ENCODE data around the gene SCFD2.
"Not testable (repeated sequence)": the region's sequence is repeated elsewhere in the genome, so short reads cannot be mapped to it uniquely, and the experiment has no call there.

SCFD2 gene

DNA sequence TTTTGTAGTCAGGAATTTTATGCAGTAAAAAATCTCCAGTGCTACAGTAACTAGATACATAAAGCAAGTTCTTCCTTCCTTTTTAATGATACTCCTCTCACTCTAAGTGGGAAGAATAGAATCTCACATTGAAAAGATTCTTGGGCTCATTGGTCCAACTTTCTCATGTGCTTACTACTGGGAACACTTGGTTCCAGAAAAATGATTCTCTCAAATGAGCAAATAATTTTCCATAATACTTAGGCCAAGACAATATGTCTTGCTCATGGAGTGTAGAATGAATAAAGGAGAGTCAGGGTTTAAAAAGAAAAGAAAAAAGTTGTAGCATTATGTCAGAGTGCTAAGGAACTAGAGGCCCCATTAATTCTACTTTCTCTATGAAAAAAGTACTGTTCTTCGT is 306.0 kb downstream of the SCFD2 start:
- DNase-seq (ENCODE audit: low read depth in 2 of 2, low spot score in 1 of 2), result no peak

DNA sequence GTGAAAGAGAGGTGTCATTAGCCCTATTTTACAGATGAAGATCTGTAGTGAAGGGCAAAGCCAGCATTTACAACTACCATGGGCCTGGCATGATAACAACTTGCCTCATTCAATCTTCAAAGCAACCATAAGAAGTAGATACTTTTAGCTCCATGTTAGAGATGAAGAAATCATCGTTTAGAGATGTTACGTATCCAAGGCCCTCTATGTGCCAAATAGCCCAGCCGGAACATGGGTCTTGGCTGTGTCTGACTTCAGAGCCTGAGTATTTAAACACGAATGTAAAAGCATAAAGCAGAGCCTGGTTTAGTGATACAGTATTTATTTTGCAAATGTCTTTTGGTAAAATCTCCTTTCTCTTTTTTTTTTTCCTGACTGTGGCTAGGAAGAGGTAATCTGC is 306.6 kb downstream of the SCFD2 start:
- DNase-seq (ENCODE audit: low read depth in 2 of 2, low spot score in 1 of 2), result no peak

DNA sequence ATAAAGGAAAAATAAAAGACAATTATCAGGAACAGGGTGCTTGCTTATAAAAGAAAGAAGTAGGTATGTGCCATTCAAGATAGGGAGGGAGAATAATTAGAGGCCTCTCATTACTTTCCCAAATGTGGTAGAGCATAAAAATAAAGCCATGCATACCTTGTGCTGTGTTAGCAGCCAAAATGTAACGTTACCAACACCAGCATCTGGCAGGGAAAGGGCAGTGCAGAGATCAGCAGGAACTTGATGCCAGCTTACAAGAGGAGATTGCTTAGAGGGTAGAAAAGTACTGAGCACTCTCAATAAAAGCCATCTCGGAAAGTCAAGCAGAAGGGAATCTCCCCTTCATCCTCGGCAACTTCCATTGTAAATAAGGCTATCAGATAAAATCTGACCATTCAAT is 308.2 kb downstream of the SCFD2 start:
- DNase-seq (ENCODE audit: low read depth in 2 of 2, low spot score in 1 of 2), result no peak

DNA sequence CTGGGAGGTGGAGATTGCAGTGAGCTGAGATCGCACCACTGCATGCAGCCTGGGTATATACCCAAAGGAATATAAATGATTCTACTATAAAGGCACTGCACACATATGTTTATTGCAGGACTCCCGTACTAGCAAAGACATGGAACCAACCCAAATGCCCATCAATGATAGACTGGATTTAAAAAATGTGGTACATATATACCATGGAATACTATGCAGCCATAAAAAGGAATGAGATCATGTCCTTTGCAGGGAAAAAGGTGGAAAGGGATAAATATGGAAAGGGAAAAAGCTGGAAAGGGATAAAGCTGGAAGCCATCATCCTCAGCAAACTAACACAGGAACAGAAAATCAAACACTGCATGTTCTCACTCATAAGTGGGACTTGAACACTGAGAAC is 308.8 kb downstream of the SCFD2 start:
- not testable (repeated sequence) for DNase-seq (ENCODE audit: low read depth in 2 of 2, low spot score in 1 of 2)

DNA sequence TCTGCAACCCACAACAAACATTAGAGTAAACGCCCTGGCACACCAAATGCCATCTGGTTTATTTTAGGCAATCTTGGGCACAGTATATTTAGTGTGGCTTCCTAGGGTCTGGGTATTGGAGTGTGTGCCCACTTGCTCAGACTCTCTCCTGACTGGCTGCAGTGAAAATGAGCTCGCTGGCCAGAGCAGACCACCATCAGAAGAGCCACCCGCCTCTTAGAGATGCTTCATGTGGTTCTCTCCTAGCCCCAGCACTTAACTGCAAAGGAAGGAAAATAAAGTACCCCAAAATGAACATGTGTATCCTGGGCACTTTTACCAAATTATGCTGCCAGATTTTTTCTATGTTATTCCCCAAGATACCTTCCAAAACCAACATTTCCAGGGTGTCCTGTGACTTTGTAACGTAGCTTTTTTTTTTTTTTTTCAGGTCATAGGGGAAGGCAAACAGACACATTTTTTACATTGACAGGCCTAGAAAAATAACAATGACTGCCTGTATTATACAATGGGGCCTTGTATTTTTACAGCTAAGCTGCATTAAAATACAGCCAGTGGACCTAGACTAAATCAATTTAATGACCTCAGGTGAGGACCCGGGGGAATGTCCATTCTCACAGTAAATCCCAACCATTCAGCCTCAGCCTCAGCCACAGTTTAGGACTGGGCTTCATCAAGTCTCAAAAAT is 310.0 kb downstream of the SCFD2 start:
- no peak for DNase-seq (ENCODE audit: low read depth in 2 of 2, low spot score in 1 of 2)

DNA sequence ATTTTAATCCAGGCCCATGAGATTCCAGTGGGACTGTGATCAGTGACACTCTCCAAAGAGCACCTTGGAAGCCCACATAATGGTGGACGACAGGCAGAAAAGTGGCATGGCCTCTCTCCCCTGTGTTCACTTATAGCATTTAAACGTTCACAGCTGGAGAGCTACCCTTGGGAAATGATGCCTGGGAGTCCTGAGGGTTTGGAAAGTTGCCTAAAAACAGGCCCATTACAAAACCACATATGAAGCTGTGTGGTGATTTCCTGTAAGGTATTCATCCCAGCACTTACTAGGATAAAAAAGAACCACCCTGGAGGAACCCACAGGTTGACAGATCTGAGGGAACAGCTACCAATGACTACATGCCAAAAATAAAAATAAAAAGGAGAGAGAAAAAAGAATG is 310.6 kb downstream of the SCFD2 start:
- no peak for DNase-seq (ENCODE audit: low read depth in 2 of 2, low spot score in 1 of 2)

DNA sequence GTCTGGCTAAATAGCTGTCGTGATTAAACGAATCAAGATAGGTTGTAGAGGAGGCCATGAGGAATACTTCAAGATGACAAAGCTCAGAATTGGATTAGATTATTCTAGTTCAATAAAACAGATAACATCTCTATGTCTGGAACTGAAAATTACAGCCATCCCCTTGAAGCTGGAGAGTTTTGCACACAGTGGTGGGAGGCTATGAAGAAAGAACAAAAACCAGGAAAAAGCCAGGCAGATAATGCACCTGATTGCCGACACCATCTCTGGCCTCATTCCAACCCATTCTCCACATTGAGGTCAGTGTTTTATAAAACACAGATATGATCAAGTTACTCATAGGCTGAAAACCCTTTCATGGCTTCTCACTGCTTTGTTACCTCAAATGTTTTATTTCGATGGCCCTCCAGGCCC is 315.5 kb downstream of the SCFD2 start:
- DNase-seq (ENCODE audit: low read depth in 2 of 2, low spot score in 1 of 2), result no peak

DNA sequence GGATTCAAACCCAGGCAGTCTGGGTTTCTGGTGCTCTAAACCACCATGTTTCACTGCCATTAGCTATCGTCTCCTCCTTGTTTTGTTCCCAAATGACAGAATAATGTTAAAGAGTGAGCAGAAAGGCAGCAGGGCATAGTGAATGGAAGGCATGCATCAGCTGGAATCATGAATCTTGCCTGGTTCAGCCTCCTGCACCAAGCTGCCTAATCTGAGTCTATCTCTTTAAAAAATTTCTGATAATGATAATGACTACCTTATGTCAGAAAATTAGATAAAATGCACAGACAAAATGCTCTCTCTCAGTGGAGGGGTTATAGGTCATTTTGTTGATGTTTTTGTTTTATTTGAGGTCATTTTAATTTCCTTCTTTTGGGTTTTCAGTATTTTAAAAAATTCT is 316.3 kb downstream of the SCFD2 start:
- DNase-seq (ENCODE audit: low read depth in 2 of 2, low spot score in 1 of 2), result no peak

DNA sequence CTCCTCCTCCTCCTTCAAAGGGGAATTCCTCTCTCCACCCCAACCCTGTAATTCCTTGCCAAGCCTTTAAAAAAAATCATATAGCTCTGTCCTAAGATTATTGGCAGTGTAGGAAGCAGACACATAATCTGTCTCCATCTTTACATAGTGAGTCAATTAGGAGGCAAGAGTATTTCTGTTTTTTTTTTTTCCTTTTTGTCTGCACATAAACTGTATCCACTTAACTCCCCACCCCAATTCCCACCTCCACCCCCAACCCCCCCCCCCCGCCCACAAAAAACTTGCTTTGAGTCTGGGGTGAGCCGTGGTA is 321.3 kb downstream of the SCFD2 start:
- DNase-seq (ENCODE audit: low read depth in 2 of 2, low spot score in 1 of 2), result no peak

DNA sequence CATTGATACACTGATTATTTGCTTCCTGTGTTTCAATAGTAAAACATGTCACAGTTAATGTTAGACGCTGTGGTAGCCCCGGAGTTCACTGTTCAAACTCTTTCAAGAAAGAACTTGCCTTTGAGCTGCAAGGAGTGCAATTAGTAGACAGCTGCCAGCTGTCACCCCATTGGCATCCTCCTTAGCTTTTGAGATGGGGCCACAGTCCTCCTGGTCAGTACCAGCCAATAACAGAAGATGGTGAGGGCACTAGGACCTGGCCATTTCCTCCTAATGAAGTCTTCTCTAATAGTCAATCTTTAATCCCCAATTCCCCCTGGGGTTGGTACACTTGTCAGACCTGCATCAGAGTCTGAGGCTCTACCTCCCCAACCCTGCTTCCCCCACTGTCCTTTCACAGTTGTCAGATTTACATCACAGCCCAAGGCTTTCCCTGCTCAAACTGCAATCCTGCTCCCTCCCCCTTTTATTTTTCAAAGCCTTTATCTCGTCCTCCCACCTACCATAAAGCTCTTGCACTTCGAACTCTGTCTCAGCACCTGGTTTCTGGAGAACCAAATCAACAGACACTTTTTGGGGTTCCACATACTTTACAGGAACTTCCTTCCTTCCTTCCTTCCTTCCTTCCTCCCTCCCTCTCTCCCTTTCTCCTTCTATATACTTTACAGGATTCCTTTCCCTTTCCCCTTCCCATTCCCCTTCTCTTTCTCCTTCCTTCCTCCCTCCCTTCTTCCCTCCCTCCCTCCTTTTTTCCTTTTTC is 321.8 kb downstream of the SCFD2 start:
- DNase-seq (ENCODE audit: low read depth in 2 of 2, low spot score in 1 of 2), result no peak

DNA sequence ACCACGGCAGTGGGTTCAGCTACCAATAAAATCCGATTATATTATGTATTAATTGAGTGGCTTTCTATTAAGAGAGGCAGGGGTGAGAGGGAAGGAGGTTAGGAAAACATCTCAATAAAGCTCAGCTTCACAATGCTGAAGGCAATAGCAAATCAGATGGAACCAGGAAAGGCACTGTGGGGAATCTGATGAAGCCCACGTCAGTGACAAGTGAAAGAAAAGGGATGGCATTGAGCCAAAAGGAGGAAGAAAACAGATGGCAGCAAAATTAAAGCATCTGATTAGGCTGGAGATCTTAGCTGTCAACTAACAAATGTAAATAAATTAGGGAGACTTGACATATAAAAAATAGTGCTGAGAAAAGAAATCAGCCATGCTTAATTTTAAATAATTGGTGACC is 322.8 kb downstream of the SCFD2 start:
- DNase-seq (ENCODE audit: low read depth in 2 of 2, low spot score in 1 of 2), result no peak

DNA sequence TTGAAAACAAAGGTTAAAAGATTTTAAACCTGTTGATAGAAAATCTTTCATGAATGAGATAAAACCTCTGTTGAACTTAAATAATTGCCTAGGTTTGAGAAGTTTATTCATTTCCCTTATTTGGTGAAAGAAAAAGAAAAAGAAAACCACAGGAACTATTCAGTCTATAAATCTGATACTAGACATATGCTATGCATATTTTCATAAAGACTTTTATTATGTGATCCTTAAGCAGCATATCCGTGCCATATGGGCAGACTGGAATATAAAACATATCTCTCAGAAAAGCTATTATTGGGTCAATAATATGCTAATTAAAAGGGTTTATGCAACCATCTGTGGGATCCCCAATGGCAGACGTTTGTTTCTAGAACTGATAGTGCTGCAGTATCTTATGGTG is 325.0 kb downstream of the SCFD2 start:
- no peak for DNase-seq (ENCODE audit: low read depth in 2 of 2, low spot score in 1 of 2)

DNA sequence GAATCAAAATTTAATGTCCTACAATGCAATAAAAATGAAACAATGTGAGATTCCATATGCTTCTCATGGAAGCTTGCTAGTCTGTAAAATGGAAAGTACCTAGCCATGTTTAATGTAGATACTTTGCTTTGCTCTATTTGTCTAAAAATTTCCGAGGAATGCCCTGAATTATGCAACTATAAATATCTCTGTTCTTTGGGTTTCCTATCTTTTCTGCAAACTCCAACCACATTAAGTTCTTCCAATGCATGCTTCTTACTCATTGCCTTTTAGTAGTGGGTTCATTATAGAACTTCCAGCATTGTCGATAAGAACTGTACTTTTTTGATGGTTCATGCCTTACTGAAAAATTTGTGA is 325.4 kb downstream of the SCFD2 start:
- DNase-seq (ENCODE audit: low read depth in 2 of 2, low spot score in 1 of 2), result no peak

DNA sequence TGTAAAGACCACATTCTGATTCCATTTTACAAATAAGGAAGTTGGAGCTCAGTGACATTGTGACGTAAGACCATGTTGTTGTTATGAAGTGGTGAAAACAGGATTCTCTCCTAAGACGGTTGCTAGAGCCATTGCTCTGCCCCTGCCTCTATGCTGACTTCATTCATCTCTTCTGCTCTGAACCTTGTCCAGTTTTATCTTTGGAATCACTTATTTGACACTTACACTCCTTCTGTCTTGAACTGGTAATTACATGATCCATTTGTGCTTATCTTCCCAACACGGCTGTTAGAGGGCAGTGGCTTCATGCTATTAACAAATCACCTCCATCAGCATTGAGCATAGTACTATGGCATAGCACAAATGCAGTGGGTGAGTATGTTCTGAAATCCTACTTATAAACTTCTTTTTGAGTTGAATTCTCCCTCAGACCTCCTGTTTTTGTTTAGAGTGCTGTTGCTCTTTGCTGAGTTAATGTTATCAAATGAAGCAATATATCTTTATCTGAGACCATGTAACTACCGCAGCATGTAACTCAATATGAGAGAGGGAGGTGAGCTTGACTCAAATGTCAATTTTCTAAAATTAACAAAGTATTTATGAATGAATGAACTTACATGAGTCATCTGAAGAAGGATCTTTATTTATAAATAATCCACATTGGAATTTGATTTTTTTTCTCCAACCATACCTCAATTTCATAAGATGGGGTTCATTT is 326.0 kb downstream of the SCFD2 start:
- no peak for DNase-seq (ENCODE audit: low read depth in 2 of 2, low spot score in 1 of 2)

DNA sequence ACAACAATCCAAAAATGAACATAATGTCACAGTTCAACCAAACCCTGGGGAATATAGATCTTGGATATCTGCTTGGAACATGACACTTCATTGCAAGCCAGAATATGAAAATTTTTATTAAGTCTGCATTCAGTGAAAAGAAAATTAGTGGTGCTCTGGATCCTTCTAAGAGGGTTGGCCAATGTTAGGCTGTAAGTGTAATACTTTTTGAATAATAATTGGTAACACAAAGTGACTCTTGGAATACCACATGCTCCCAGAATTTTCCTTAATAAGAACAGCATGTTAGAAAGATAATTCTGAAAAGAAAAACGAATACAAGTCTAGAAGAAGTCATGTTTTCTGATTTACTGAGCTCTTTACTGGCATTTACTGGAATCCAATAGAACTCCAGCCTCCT is 328.0 kb downstream of the SCFD2 start:
- no peak for DNase-seq (ENCODE audit: low read depth in 2 of 2, low spot score in 1 of 2)

DNA sequence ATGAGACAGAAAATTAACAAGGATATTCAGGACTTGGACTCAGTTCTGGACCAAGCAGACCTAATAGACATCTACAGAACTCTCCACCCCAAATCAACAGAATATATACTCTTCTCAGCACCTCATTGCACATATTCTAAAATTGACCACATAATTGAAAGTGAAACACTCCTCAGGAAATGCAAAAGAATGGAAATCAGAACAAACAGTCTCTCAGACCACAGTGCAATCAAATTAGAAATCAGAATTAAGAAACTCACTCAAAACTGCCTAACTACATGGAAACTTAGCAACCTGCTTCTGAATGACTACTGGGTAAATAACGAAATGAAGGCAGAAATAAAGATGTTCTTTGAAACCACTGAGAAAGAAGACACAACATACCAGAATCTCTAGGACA is 333.0 kb downstream of the SCFD2 start:
- DNase-seq (ENCODE audit: low read depth in 2 of 2, low spot score in 1 of 2), result not testable (repeated sequence)

DNA sequence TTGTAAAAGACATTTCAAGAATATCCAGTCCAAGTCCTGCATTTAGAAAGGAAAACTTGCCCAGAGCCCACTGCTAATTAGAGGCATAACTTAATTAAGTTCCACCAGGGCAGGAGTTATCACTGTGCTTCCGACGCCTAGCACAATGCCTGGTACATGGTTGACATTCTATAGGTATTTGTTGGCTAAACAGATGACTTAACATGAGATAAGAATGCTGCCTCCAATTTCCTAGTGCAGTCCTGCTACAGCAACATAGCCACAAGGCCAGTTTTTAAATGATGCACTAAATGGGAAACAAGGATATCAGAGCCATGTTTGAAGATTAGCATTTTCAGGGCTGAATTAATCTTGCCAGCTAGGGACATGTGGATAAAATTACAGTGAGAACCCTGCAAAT is 339.6 kb downstream of the SCFD2 start:
- DNase-seq (ENCODE audit: low read depth in 2 of 2, low spot score in 1 of 2), result no peak

DNA sequence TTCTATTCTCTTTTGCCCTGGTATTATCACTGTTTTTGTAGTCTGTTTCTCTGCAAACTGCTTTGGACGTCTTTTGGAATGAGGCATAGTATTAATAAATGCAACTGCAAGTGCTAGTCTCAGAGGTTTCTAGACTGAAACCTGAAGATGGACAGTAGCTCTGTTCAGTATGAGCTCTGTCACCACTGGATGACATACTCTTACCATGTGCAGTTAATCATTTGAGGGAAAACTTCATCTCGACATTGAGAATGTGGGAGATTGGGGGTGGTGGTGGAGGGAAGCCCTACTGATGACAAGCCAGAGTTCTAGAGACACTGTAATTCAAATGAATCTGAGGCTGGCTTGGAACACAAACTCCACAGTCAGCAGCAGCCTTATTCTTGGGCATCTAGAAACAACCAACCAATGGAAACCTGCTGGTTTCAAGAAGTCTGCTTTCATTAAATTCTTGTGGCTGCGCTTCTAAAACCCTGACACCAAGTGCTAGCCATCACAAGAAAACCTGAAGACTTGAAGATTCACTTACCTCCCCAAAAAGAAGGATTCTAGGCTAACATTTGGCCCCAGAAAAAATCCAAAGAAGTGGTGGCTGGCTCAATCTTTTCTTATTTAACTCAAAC is 342.1 kb downstream of the SCFD2 start:
- DNase-seq (ENCODE audit: low read depth in 2 of 2, low spot score in 1 of 2), result no peak

DNA sequence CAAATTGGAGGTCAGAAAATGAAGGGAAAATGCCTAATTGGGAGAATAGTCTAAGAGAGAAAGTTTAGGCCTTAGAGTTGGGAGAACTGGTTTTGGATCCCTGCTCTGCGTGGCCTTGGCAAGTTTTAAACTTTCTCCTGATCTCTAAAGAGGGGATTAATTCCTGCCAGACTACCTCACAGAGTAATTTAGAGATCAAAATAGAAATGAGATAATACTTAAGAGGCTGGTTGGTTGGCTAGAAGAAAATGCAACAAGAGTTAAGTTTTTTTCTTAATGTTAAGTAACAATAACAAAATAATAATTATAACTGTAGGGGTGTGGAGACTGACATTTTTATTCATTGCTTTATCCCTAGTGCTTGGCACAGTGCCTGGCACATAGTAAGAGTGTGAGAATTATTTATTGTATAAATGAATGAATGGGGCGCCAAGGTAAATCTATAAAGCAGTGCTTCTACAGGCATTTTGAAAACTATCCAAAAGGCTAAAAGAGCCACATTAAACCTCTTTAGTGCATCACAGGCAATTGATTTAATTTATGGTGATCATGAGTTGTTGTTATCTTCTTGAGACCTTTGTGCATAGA is 343.3 kb downstream of the SCFD2 start:
- no peak for DNase-seq (ENCODE audit: low read depth in 2 of 2, low spot score in 1 of 2)

DNA sequence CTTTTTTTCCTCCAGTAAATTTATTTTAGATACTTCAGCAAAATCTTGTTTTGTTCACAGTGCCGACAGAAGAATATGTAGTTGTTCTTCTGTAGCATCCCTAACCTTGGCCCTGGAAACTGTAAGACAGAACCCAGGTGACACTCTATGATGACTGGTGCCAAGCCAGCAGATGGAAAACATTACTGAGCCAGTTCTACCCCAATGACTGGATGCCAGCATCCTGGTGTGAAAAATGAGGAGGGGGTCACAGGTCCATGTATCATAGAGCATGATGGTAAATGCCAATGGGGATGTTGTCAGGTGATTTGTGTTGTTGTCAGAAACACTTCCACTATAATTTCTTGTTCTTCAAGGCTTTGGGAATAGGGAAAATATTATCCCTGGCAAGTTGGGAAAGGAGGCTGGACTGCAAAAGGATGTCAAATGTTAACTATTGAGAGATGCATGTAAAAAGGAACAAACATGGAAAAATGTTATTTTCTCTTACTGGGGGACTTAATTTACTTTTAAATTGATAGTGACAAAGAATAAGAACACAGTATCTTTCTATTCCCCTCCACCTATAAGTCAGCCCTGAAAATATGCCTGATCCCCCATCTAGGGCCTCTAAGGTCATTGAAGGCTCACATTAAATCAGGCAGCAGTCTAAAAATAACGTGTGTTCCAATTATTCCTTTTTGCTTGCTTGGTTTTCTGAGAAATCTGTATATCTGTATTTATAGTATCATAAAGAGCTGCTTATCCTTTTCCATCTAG is 343.9 kb downstream of the SCFD2 start:
- no peak for DNase-seq (ENCODE audit: low read depth in 2 of 2, low spot score in 1 of 2)
